Activated naive CD8-positive, alpha-beta T cell treated with anti-CD3 and anti-CD28 coated beads for 36 hours (primary cell): ENCODE measurements around the gene RXRA. TPM values are rescaled to one million over a fixed set of nuclear protein-coding genes. Genes with fewer than 3 reads are reported as not detected.
A peak's percentile ranks its signal among the peaks of the same experiment; 100 is the strongest.

Experiments used
- DNase-seq: peaks from one replicate; pipeline ENCODE4 v3.0.0; 2021
- H3K27ac Mint-ChIP-seq: one replicate; pipeline ENCODE4 v1.8.0; 2022; ENCODE audit warnings: mild to moderate bottlenecking, moderate library complexity, mixed read lengths
- H3K27me3 Mint-ChIP-seq: one replicate; pipeline ENCODE4 v1.8.0; 2022; ENCODE audit warnings: mild to moderate bottlenecking, mixed read lengths
- H3K36me3 Mint-ChIP-seq: one replicate; pipeline ENCODE4 v1.8.0; 2021; ENCODE audit warnings: mild to moderate bottlenecking, mixed read lengths
- H3K4me1 Mint-ChIP-seq: one replicate; pipeline ENCODE4 v1.8.0; 2021; ENCODE audit warnings: mixed read lengths
- H3K4me3 Mint-ChIP-seq: one replicate; pipeline ENCODE4 v1.8.0; 2022; ENCODE audit warnings: mild to moderate bottlenecking, moderate library complexity, mixed read lengths
- H3K9me3 Mint-ChIP-seq: one replicate; pipeline ENCODE4 v1.8.0; 2022; ENCODE audit warnings: mixed read lengths
- total RNA-seq, 2 experiments: library from RNA; stranded (reverse); gene quantifications; one replicate each; pipeline ENCODE4 v1.2.3, GENCODE V29; 2021

The RXRA gene
- total RNA-seq, 2 experiments from 2014 or later = 11.0 to 11.4 TPM

GRCh38 chr9:134344068-134344799 is 18.0 kb downstream of the RXRA start:
- DNase-seq = peak; percentile 50
- peaks cover 8% of the 10 kb centered on the region for H3K4me1 Mint-ChIP-seq
- no peaks in the 10 kb centered on the region for H3K36me3 Mint-ChIP-seq
- no peaks in the 10 kb centered on the region for H3K27me3 Mint-ChIP-seq
- H3K4me3 Mint-ChIP-seq = peak overlapping the region; percentile 30
- no peaks in the 10 kb centered on the region for H3K9me3 Mint-ChIP-seq
- peak overlapping the region; percentile 71 for H3K27ac Mint-ChIP-seq

- no peaks in the 10 kb centered on the region for H3K27me3 Mint-ChIP-seq
- peaks cover 8% of the 10 kb centered on the region for H3K4me1 Mint-ChIP-seq
- no peaks in the 10 kb centered on the region for H3K36me3 Mint-ChIP-seq
- no peak for DNase-seq
- H3K27ac Mint-ChIP-seq = peak overlapping the region; percentile 71
- H3K9me3 Mint-ChIP-seq = no peaks in the 10 kb centered on the region
- H3K4me3 Mint-ChIP-seq = no peak overlapping the region
These were observed 18.6 kb downstream of the RXRA start for GRCh38 chr9:134344800-134345310.

GRCh38 chr9:134345737-134346136 is 19.5 kb downstream of the RXRA start:
- Mint-ChIP-seq H3K9me3 (no peaks in the 10 kb centered on the region), H3K27me3 (no peaks in the 10 kb centered on the region), H3K27ac (no peak overlapping the region), H3K4me3 (no peak overlapping the region), H3K4me1 (peaks cover 8% of the 10 kb centered on the region), H3K36me3 (no peaks in the 10 kb centered on the region)
- no peak for DNase-seq

- DNase-seq = no peak
- Mint-ChIP-seq H3K36me3 (no peaks in the 10 kb centered on the region), H3K4me3 (no peak overlapping the region), H3K9me3 (no peaks in the 10 kb centered on the region), H3K27me3 (no peaks in the 10 kb centered on the region), H3K27ac (no peak overlapping the region), H3K4me1 (peaks cover 8% of the 10 kb centered on the region)
These were observed 19.9 kb downstream of the RXRA start for GRCh38 chr9:134346151-134346550.

GRCh38 chr9:134346840-134347583 is 20.8 kb downstream of the RXRA start:
- Mint-ChIP-seq H3K36me3 (no peaks in the 10 kb centered on the region), H3K4me1 (peaks cover 8% of the 10 kb centered on the region), H3K27ac (no peak overlapping the region), H3K27me3 (no peaks in the 10 kb centered on the region), H3K9me3 (no peaks in the 10 kb centered on the region), H3K4me3 (no peak overlapping the region)
- DNase-seq = no peak

- no peaks in the 10 kb centered on the region for H3K36me3 Mint-ChIP-seq
- peaks cover 8% of the 10 kb centered on the region for H3K4me1 Mint-ChIP-seq
- no peaks in the 10 kb centered on the region for H3K9me3 Mint-ChIP-seq
- no peak overlapping the region for H3K4me3 Mint-ChIP-seq
- H3K27ac Mint-ChIP-seq = no peak overlapping the region
- no peaks in the 10 kb centered on the region for H3K27me3 Mint-ChIP-seq
- DNase-seq = no peak
These were observed 21.7 kb downstream of the RXRA start for GRCh38 chr9:134347996-134348395.

GRCh38 chr9:134348404-134349155 is 22.3 kb downstream of the RXRA start:
- Mint-ChIP-seq H3K27ac (no peak overlapping the region), H3K27me3 (no peaks in the 10 kb centered on the region), H3K4me3 (no peak overlapping the region), H3K9me3 (no peaks in the 10 kb centered on the region), H3K4me1 (peaks cover 8% of the 10 kb centered on the region), H3K36me3 (no peaks in the 10 kb centered on the region)
- DNase-seq = no peak

- no peaks in the 10 kb centered on the region for H3K9me3 Mint-ChIP-seq
- H3K4me1 Mint-ChIP-seq = no peaks in the 10 kb centered on the region
- no peaks in the 10 kb centered on the region for H3K36me3 Mint-ChIP-seq
- no peaks in the 10 kb centered on the region for H3K27me3 Mint-ChIP-seq
- DNase-seq = no peak
- no peak overlapping the region for H3K27ac Mint-ChIP-seq
- no peak overlapping the region for H3K4me3 Mint-ChIP-seq
These were observed 23.7 kb downstream of the RXRA start for GRCh38 chr9:134349936-134350335.

GRCh38 chr9:134350416-134350994 is 24.2 kb downstream of the RXRA start:
- no peaks in the 10 kb centered on the region for H3K9me3 Mint-ChIP-seq
- DNase-seq = no peak
- no peaks in the 10 kb centered on the region for H3K27me3 Mint-ChIP-seq
- H3K4me1 Mint-ChIP-seq = no peaks in the 10 kb centered on the region
- no peaks in the 10 kb centered on the region for H3K36me3 Mint-ChIP-seq
- no peak overlapping the region for H3K4me3 Mint-ChIP-seq
- no peak overlapping the region for H3K27ac Mint-ChIP-seq

- H3K9me3 Mint-ChIP-seq = no peaks in the 10 kb centered on the region
- H3K36me3 Mint-ChIP-seq = no peaks in the 10 kb centered on the region
- no peak overlapping the region for H3K27ac Mint-ChIP-seq
- H3K4me1 Mint-ChIP-seq = no peaks in the 10 kb centered on the region
- DNase-seq = no peak
- no peak overlapping the region for H3K4me3 Mint-ChIP-seq
- no peaks in the 10 kb centered on the region for H3K27me3 Mint-ChIP-seq
These were observed 25.4 kb downstream of the RXRA start for GRCh38 chr9:134351606-134352176.

GRCh38 chr9:134352247-134352933 is 26.1 kb downstream of the RXRA start:
- H3K36me3 Mint-ChIP-seq = no peaks in the 10 kb centered on the region
- DNase-seq = no peak
- no peak overlapping the region for H3K4me3 Mint-ChIP-seq
- no peak overlapping the region for H3K27ac Mint-ChIP-seq
- H3K4me1 Mint-ChIP-seq = no peaks in the 10 kb centered on the region
- H3K9me3 Mint-ChIP-seq = no peaks in the 10 kb centered on the region
- no peaks in the 10 kb centered on the region for H3K27me3 Mint-ChIP-seq

- no peak overlapping the region for H3K27ac Mint-ChIP-seq
These were observed 27.3 kb downstream of the RXRA start for GRCh38 chr9:134353539-134353938.

GRCh38 chr9:134355158-134355557 is 28.9 kb downstream of the RXRA start:
- H3K27me3 Mint-ChIP-seq = no peaks in the 10 kb centered on the region
- H3K4me1 Mint-ChIP-seq = no peaks in the 10 kb centered on the region
- no peak for DNase-seq
- H3K27ac Mint-ChIP-seq = no peak overlapping the region
- no peaks in the 10 kb centered on the region for H3K9me3 Mint-ChIP-seq
- no peaks in the 10 kb centered on the region for H3K36me3 Mint-ChIP-seq
- no peak overlapping the region for H3K4me3 Mint-ChIP-seq

More at GRCh38 chr9:134353539-134353938, 27.3 kb downstream of the RXRA start:
- DNase-seq = no peak
- H3K9me3 Mint-ChIP-seq = no peaks in the 10 kb centered on the region
- no peaks in the 10 kb centered on the region for H3K27me3 Mint-ChIP-seq
- H3K4me1 Mint-ChIP-seq = no peaks in the 10 kb centered on the region
- H3K4me3 Mint-ChIP-seq = no peak overlapping the region
- no peaks in the 10 kb centered on the region for H3K36me3 Mint-ChIP-seq
